AG09309 (cell line): ENCODE results near the gene ARPC4.

Source experiments
- DNase-seq: peaks from one replicate; pipeline ENCODE4 v3.0.0-alpha.2; 2010; ENCODE audit warnings: low read depth
- H3K4me3 ChIP-seq: 2 replicates; pipeline ENCODE4 v1.5.1; 2011; ENCODE audit warnings: mild to moderate bottlenecking, low read depth, low read length, moderate library complexity; ENCODE audit not compliant: control insufficient read depth
- TF ChIP-seq, protein P1 (sequence below): IDR thresholded peaks from 2 replicates; pipeline ENCODE4 v1.5.1; 2011; ENCODE audit warnings: mild to moderate bottlenecking, low read depth, low read length, inconsistent platforms; ENCODE audit not compliant: insufficient read depth, control insufficient read depth; ENCODE audit errors: missing control alignments

The ARPC4 gene

DNA sequence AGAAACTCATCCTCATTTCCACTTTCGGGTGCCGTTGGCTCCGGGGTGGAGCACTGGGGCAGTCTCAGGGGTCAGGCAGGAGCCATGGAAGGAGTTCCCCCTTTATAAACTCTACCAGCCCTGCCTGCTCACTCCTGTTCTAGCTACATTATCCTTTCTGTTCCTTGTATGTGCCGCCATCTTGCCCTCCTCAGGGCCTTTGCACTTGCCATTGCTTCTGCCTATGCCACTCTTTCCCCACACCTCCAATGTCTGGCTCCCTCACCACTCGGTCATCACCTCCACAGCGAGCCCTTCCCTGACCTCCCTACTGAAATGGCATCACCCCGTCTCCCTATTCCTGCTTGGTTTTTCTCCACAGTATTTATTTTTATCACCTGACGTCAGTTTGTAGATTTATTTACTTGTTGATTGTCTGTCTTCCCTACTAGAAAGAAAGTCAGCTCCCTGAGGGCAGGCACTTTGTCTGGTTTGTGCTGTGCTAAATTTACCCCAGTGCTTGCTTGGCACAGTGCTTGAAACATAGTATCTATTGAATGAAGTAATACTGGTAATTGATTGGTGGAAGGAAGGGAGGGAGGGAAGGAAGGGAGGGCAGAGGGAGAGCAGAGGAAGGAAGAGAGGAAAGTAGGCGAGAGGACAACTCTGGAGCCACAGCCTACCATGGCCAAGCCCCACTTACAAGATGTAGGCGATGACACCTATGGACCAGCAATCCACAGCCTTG is 31.9 kb upstream of the ARPC4 start:
- no peak for DNase-seq
- TF ChIP-seq, protein P1, sequence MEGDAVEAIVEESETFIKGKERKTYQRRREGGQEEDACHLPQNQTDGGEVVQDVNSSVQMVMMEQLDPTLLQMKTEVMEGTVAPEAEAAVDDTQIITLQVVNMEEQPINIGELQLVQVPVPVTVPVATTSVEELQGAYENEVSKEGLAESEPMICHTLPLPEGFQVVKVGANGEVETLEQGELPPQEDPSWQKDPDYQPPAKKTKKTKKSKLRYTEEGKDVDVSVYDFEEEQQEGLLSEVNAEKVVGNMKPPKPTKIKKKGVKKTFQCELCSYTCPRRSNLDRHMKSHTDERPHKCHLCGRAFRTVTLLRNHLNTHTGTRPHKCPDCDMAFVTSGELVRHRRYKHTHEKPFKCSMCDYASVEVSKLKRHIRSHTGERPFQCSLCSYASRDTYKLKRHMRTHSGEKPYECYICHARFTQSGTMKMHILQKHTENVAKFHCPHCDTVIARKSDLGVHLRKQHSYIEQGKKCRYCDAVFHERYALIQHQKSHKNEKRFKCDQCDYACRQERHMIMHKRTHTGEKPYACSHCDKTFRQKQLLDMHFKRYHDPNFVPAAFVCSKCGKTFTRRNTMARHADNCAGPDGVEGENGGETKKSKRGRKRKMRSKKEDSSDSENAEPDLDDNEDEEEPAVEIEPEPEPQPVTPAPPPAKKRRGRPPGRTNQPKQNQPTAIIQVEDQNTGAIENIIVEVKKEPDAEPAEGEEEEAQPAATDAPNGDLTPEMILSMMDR, result no peak
- no peak overlapping the region for H3K4me3 ChIP-seq

DNA sequence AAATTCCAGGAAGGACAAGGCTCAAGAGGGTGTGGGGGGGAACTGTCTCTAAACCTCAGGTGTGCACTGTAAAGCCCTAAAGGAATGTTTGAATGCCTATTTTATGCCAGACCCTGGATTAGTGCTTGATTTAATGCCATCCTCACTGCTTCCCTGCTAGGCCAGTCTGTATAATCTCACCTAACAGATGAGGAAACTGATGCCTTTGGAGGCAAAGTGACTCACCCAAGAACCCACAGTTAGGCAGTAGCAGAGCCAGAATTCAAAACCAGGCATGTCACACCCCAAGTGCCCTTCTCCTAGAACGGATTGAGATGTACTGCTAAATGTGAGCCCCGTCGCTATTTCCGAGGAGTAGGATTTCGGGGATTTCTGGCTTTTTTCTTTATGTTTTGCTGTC is 31.0 kb upstream of the ARPC4 start:
- H3K4me3 ChIP-seq, result no peak overlapping the region
- DNase-seq, result no peak
- TF ChIP-seq, protein P1, result no peak

DNA sequence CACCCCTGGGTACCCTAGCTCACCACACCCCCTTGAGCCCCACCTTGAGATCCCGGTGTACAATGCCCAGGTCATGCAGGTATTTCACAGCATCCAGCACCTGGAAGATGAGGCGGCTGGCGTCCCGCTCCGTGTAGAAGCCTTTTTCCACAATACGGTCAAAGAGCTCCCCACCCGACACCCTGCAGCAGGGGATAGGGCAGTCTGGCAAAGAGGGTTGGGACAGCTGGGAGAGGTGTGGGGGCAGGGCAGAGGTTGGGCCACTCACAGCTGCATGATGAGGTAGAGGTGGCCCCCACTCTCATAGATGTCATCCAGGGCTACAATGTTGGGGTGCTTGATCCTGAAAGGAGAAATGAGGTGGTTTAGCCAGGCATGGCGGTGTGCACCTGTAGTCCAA is 30.0 kb upstream of the ARPC4 start:
- no peak overlapping the region for H3K4me3 ChIP-seq
- TF ChIP-seq, protein P1, result no peak
- no peak for DNase-seq

DNA sequence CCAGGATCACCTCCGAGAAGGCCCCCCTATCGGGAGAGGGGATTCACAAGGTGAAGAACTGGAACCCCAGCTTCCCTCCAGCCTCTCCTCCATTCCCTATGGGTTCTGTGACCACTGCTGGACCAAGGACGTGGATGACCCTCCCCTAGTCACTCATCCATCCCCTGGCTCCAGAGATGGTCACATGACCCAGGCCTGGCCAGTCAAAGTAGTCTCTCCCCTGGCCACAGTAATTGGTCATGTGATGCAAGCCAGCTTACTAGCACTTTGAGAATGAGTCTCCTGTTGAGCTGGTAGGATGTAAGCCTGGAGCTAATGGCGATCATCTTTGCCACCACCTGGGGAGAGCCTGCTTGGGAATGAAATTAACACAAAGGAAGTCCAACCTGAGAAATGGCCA is 27.0 kb upstream of the ARPC4 start:
- TF ChIP-seq, protein P1, result no peak
- DNase-seq, result no peak
- H3K4me3 ChIP-seq, result no peak overlapping the region

DNA sequence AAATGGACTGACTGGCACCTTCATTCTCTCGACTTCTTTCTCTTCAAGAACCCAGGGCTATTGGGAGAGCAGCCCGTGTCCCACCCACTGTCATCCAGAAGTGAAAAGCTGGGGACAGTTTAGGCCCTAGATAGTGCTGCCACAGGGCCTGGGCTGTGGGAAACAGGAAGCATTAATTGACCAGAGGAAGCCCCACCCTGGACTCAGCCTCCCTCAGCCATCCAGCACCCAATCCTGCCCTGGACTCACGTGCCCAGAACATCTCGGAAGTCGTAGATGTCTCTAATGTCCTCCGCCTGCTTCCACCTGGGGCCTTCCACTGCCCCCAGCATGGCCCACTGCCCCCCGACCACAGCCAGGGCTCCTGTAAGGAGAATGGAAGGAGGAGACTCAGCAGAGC is 25.5 kb upstream of the ARPC4 start:
- TF ChIP-seq, protein P1, result no peak
- no peak for DNase-seq
- H3K4me3 ChIP-seq, result no peak overlapping the region

DNA sequence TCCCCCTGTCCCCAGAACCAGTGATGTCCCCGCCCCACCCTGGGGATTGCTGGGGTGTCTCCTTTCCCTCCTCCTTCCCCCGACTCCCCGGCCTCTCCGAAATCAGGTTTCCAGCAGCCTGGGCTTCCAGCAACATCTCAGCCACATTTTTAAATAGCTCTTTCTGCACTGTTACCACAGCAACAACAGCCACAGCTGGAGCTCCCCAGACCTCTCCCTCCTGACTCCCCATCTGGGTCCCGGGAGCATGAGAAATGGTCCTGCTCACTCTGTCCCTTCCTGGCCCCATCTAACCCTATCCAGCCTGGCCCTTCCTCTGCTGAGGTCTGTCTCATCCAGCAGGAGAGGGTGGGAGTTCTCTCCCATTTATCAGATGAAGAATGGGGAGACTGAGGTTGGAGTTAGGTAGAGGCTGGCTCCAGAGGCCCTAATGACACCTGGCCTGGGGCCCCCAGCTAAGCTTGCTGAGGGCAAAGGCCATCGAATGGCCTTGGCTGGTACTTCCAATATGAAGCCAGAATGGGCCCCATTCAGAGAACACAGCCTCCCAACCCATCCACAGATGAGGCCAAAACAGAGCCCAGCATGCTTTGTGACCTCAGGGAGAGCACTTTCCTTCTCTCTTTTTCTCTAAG is 24.6 kb upstream of the ARPC4 start:
- H3K4me3 ChIP-seq, result no peak overlapping the region
- TF ChIP-seq, protein P1, result no peak
- no peak for DNase-seq
